GM18858 (cell line): Measurements from ENCODE around the gene ITGA5.

Experiments used
- ATAC-seq: cut with Tn5 transposase; IDR thresholded peaks from one replicate; pipeline ENCODE4 v1.9.1; 2021; ENCODE audit not compliant: unreplicated experiment

ITGA5 gene

DNA sequence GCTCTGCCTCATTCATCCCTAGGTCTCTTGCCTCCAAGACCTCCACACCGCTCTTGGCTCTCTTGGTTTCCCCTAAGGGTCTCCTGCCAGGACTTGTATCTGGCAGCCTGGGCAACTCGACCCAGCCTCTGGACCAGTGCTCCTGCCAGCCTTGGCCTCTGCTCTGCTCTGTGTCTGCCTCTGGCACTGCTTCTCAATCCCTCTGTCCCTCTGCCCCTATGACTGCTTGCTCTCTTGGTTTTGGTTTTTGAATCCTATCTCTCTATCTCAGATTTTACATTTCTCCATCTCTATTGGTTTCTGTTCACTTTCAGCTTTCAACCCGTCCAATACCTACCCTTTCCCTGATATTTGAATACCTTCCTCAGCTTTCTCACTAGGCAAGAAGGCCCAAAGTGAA lies 6.3 kb downstream of the ITGA5 start:
- no peak for ATAC-seq

DNA sequence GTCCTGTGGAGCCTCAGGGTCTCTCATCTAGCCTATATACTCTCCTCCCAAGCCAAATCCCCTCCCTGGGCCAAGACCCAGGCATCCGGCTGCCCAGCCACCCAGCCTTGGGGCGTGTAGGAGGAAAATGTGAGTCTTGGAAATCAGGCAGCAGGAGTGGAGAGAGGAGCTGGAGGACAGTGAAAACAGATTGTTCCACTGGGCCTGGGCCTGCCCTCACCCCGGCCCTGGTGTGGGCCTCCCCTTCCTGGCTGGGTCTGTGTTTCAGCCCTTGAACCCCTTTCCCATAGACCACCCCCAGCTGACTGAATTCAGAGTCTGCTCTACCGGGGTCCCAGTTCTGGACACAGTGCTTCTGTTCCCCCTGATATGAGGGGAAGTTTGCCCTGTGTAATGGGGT lies 6.7 kb downstream of the ITGA5 start:
- ATAC-seq = no peak

- ATAC-seq = no peak
Observed at GRCh38 chr12:54411391-54412241, 7.5 kb downstream of the ITGA5 start.

DNA sequence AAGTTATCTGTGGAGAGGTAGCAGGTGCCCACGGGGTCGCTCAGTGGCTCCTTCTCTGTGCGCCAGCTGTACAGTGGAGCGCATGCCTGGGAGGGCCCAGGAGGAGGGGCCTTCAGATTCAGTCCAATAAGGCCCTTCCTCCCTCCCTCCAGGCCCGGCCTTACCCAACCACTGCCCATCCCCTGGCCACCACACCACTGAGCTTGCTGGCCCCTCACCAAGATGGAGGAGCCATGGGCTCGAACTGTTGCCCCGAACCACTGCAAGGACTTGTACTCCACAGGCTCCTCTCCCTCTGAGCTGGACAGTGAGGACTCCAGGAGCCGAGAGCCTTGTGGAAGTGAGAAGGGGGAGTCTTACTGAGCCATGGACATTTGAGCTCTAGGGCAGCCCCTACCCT lies 9.8 kb downstream of the ITGA5 start:
- no peak for ATAC-seq

GRCh38 chr12:54407183-54407905 lies 11.7 kb downstream of the ITGA5 start:
- ATAC-seq = no peak

GRCh38 chr12:54405573-54405972 lies 13.5 kb downstream of the ITGA5 start:
- ATAC-seq = no peak

GRCh38 chr12:54405106-54405505 lies 14.0 kb downstream of the ITGA5 start:
- no peak for ATAC-seq

- no peak for ATAC-seq
Observed at GRCh38 chr12:54404061-54405004, 14.7 kb downstream of the ITGA5 start.

DNA sequence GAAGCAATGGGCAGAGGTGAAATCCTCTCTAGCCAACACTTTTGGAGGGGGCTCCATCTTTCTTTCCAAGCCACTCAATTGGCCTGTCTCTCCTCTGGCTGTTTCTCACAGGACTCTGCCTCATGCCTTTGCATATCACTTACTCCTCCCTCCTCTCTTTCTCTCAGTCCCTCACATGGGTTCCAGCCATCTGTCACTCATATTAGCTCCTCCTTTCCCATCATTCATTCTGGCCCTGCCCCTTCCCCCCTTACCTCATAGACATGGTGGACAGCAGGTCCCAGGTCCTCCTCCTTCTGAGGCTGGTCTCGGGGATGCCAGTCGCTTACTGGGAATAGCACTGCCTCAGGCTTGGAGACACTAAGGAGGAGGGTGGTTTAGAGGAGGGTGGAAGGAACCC lies 17.9 kb downstream of the ITGA5 start:
- ATAC-seq = no peak

GRCh38 chr12:54398995-54399793 lies 19.9 kb downstream of the ITGA5 start:
- ATAC-seq = no peak

- ATAC-seq = no peak
Observed at GRCh38 chr12:54398218-54398617, 20.8 kb downstream of the ITGA5 start.

GRCh38 chr12:54397157-54397556 lies 21.9 kb downstream of the ITGA5 start:
- no peak for ATAC-seq

GRCh38 chr12:54395545-54395944 lies 23.5 kb downstream of the ITGA5 start:
- no peak for ATAC-seq

DNA sequence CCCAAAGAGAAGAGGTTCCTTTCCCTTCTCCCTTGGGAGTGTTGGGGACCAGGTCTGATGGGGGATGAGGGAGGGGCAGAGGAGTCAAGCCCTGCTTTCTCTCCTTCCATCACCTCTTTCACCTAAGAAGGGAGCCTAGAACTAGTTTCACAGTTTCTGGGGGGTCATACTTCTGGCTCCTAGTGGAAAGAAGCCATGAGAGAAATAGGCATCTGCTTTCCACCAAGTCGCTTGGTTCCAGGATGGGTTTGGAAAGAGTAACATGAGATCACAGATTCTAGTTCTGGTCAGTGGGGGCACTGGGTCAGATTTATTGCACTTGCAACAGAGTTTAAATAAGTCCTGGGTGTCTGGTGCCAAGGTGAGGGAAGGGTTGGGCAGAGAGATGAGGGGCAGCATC lies 24.1 kb downstream of the ITGA5 start:
- no peak for ATAC-seq

GRCh38 chr12:54394281-54394719 lies 24.8 kb downstream of the ITGA5 start:
- no peak for ATAC-seq

DNA sequence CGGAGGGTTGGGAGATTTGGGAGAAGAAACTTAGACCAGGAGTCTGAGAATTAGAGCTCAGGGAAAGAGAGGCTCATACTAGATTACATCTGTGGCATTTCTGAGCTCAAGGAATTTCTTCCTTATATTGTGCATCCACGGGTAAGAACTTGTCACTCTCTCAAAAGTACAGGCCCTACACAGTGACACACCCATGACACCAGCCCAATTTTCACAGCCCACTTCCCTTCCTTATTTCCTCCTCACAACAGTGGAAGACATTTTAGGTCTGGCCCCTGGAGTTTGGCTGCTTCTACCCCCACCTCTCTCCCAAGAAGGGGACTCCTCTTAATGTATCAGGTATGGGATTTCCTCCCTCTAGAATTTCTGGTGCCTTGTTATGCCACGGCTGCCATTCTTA lies 25.3 kb downstream of the ITGA5 start:
- no peak for ATAC-seq

DNA sequence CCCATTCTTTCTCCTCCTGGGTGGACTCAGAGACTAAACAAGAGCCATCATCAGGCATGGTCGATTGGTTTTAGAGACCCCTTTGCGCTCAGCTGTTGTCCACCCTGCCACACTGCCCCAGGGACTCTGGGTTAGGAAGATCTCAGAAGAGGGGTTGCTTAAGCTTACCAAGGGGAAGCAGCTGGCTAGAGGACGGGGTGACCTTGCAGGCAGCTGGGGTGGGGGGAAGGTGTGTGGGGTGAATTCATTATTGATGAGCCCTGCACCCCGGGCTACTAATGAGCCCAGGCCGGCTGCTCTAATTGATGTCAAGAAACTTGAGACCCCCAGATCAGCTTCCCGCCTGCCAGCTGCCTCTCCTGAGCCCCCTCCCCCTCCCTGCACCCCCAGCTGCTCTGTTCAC lies 25.9 kb downstream of the ITGA5 start:
- ATAC-seq = no peak

DNA sequence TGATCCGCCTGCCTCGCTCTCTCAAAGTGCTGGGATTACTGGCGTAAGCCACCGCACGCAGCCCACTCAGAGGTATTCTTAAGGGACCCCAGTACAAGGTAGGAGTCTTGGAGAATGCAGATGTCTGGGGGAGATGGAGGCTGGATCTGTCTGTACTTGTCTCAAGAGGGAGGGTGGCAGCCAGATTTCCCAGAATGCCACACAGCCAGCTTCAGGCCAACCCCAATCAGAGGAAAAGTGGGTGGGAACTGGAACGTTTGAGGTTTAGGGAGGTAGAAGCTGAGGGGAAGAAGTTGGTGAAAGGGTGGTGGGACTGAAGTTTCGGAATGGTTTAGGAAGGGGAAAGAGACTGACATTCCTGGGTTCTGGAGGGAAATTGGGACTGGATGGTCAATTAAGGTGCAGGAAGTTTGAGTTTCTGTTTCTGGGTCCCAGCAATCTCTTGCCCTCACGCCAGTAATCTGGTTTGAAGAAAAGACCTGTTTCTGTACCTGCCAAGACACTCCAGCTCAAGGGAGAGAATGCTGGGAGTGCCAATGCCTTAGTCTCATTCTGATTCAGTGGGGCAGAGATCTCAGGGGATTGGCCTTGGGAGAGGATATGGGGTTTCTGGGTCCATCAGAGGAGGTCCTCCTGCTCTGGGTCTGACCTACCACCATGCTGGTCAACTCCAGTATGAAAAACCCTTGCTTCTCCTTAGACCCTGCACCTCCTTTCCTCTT lies 26.4 kb downstream of the ITGA5 start:
- ATAC-seq = no peak

DNA sequence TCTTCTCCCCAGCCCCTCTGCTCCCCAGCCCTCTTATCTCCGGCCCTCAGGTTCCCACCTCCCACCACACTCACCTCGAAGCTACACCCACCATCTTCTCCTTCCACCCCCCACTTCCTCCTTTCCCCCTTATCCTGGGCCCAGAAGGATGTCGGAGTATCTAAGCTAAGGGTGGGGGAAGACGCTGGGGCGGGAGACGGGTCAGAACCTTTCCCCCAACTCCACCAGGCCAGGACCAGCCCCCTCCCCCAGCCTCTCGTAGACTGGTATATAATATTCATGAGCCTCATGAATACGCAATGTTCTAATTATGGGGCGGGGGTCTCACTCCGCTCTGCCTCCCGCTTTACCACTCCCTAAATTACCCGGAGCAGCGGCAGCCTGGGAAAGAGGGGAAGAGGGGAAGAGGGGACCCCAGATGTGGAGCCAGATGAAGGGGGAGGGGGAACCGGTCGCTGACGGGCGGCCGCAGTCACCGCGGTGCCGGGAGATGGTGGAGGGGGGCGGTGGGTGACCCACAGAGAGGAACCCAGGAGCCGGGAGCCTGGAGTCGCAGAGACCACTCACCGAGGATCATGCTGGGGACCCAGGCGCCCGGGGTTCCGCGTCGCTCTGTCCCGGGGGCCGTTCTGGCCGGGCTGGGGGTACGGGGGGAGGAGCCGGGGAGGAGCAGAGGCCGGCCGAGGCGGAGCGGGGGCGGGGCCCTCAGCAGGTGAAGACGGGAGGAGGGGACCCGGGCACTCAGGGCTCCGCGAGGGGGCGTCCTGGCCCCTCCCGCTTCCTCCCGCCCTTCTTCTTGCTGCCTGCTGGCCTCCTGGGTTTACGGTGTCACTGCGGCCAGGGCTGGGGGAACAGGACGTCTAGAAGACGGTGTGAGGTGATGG lies 28.2 kb downstream of the ITGA5 start:
- ATAC-seq = no peak
